Urinary bladder (tissue), 4 donors: ENCODE measurements around the gene CHMP2B. TPM values are rescaled to one million over a fixed set of nuclear protein-coding genes. Genes with fewer than 3 reads are reported as not detected.
A peak's percentile ranks its signal among the peaks of the same experiment; 100 is the strongest.

Experiments used
- DNase-seq: peaks from one replicate; pipeline ENCODE4 v3.0.0-alpha.2; 2015; ENCODE audit errors: extremely low spot score
- H3K27ac ChIP-seq: one replicate; pipeline ENCODE4 v1.5.1; 2013; ENCODE audit warnings: low read depth, mild to moderate bottlenecking, moderate library complexity
- H3K36me3 ChIP-seq: one replicate; pipeline ENCODE4 v1.6.1; 2013; ENCODE audit warnings: mild to moderate bottlenecking, moderate library complexity; ENCODE audit not compliant: insufficient read depth
- H3K4me1 ChIP-seq: one replicate; pipeline ENCODE4 v1.6.1; 2013; ENCODE audit warnings: mild to moderate bottlenecking, moderate library complexity; ENCODE audit not compliant: insufficient read depth
- H3K4me3 ChIP-seq: one replicate; pipeline ENCODE4 v1.5.1; 2013; ENCODE audit warnings: low read depth, low read length
- WGBS: extraction: QIAGEN DNeasy Blood & Tissue Kit; methylation state at CpG from one replicate; pipeline ENCODE4 v1.1.7; 2013; 5-methylcytosine and 5-hydroxymethylcytosine counted together
- polyA plus RNA-seq: library from polyadenylated mRNA; stranded (reverse); fragments of 200-250 nt; gene quantifications from one replicate; pipeline ENCODE4 v1.2.3, GENCODE V29; 2013
- total RNA-seq: library from RNA; depleted of rRNA; stranded (reverse); fragments of >200 nt; gene quantifications from one replicate; pipeline ENCODE4 v1.2.3, GENCODE V29; 2014
- donor health status: healthy with polysubstance abuse.
- donor health status: healthy.

CHMP2B gene
- total and polyA plus RNA-seq, 2 donors: 35.9 to 51.1 TPM

- no peaks in the 10 kb centered on the region for H3K36me3 ChIP-seq
- no peak for DNase-seq
- 99% methylated on average over 1 of the region's 1 CpG for WGBS
- no peak overlapping the region for H3K4me3 ChIP-seq
- H3K27ac ChIP-seq: no peak overlapping the region
- H3K4me1 ChIP-seq: no peaks in the 10 kb centered on the region
These were observed 21.7 kb downstream of the CHMP2B start for GRCh38 chr3:87248831-87249230.

GRCh38 chr3:87250009-87250408 lies 22.9 kb downstream of the CHMP2B start:
- DNase-seq: no peak
- Histone ChIP-seq H3K27ac (no peak overlapping the region), H3K4me1 (no peaks in the 10 kb centered on the region), H3K36me3 (no peaks in the 10 kb centered on the region), H3K4me3 (no peak overlapping the region)
- WGBS: 92% methylated on average over 1 of the region's 1 CpG

GRCh38 chr3:87260270-87260669 lies 33.2 kb downstream of the CHMP2B start:
- DNase-seq: peak; percentile 13
- no peaks in the 10 kb centered on the region for H3K4me1 ChIP-seq

GRCh38 chr3:87261925-87262324 lies 34.8 kb downstream of the CHMP2B start:
- Histone ChIP-seq H3K27ac (no peak overlapping the region), H3K4me3 (no peak overlapping the region), H3K4me1 (no peaks in the 10 kb centered on the region), H3K36me3 (no peaks in the 10 kb centered on the region)
- 46% methylated on average over 2 of the region's 2 CpGs for WGBS
- no peak for DNase-seq

More at GRCh38 chr3:87260270-87260669, 33.2 kb downstream of the CHMP2B start:
- no peak overlapping the region for H3K4me3 ChIP-seq
- 39% methylated on average over 4 of the region's 4 CpGs for WGBS
- H3K36me3 ChIP-seq: no peaks in the 10 kb centered on the region
- H3K27ac ChIP-seq: no peak overlapping the region

GRCh38 chr3:87267953-87268645 lies 41.0 kb downstream of the CHMP2B start:
- 79% methylated on average over 8 of the region's 8 CpGs for WGBS

GRCh38 chr3:87268646-87269211 lies 41.6 kb downstream of the CHMP2B start:
- Histone ChIP-seq H3K4me3 (no peak overlapping the region), H3K36me3 (no peaks in the 10 kb centered on the region), H3K27ac (no peak overlapping the region), H3K4me1 (no peaks in the 10 kb centered on the region)
- WGBS: 70% methylated on average over 4 of the region's 4 CpGs
- no peak for DNase-seq

More at GRCh38 chr3:87267953-87268645, 41.0 kb downstream of the CHMP2B start:
- H3K4me1 ChIP-seq: no peaks in the 10 kb centered on the region
- no peaks in the 10 kb centered on the region for H3K36me3 ChIP-seq
- no peak overlapping the region for H3K27ac ChIP-seq
- H3K4me3 ChIP-seq: no peak overlapping the region
- DNase-seq: no peak

GRCh38 chr3:87269723-87270122 lies 42.6 kb downstream of the CHMP2B start:
- H3K4me3 ChIP-seq: no peak overlapping the region
- DNase-seq: no peak
- H3K36me3 ChIP-seq: no peaks in the 10 kb centered on the region
- no peaks in the 10 kb centered on the region for H3K4me1 ChIP-seq
- H3K27ac ChIP-seq: no peak overlapping the region

- no peak for DNase-seq
- H3K36me3 ChIP-seq: no peaks in the 10 kb centered on the region
- no peak overlapping the region for H3K4me3 ChIP-seq
- 41% methylated on average over 4 of the region's 4 CpGs for WGBS
- no peaks in the 10 kb centered on the region for H3K4me1 ChIP-seq
- no peak overlapping the region for H3K27ac ChIP-seq
These were observed 44.0 kb downstream of the CHMP2B start for GRCh38 chr3:87270908-87271700.

GRCh38 chr3:87272718-87273341 lies 45.7 kb downstream of the CHMP2B start:
- 78% methylated on average over 4 of the region's 4 CpGs for WGBS
- no peaks in the 10 kb centered on the region for H3K4me1 ChIP-seq
- H3K27ac ChIP-seq: no peak overlapping the region
- H3K4me3 ChIP-seq: no peak overlapping the region
- DNase-seq: no peak
- H3K36me3 ChIP-seq: no peaks in the 10 kb centered on the region

- WGBS: 79% methylated on average over 6 of the region's 6 CpGs
- no peak for DNase-seq
- H3K4me3 ChIP-seq: no peak within 1 kb of the TSS
- H3K27ac ChIP-seq: no peak within 1 kb of the TSS
- H3K36me3 ChIP-seq: no peaks in the 10 kb centered on the region
- no peaks in the 10 kb centered on the region for H3K4me1 ChIP-seq
These were observed 49.4 kb downstream of the CHMP2B start, which contains the start of gene POU1F1 for GRCh38 chr3:87276484-87276883. TSS of gene POU1F1 (minus strand) at chr3:87276584. CDS start at chr3:87276462, 122 bp downstream.

- 88% methylated on average over 1 of the region's 1 CpG for WGBS
- H3K4me1 ChIP-seq: no peaks in the 10 kb centered on the region
- H3K4me3 ChIP-seq: no peak overlapping the region
- no peak overlapping the region for H3K27ac ChIP-seq
- no peaks in the 10 kb centered on the region for H3K36me3 ChIP-seq
- DNase-seq: no peak
These were observed 59.9 kb downstream of the CHMP2B start for GRCh38 chr3:87287011-87287410.

- Histone ChIP-seq H3K4me3 (no peak overlapping the region), H3K4me1 (no peaks in the 10 kb centered on the region), H3K36me3 (no peaks in the 10 kb centered on the region), H3K27ac (no peak overlapping the region)
- DNase-seq: no peak
- 88% methylated on average over 8 of the region's 8 CpGs for WGBS
These were observed 61.3 kb downstream of the CHMP2B start for GRCh38 chr3:87288446-87288845.

- H3K4me1 ChIP-seq: no peaks in the 10 kb centered on the region
- 27% methylated on average over 3 of the region's 3 CpGs for WGBS
- no peaks in the 10 kb centered on the region for H3K36me3 ChIP-seq
- DNase-seq: no peak
- H3K27ac ChIP-seq: no peak overlapping the region
- H3K4me3 ChIP-seq: no peak overlapping the region
These were observed 71.1 kb downstream of the CHMP2B start for GRCh38 chr3:87298111-87298718.
